Measurements from ENCODE around the gene CMTM4.
"Not testable (repeated sequence)": the region's sequence is repeated elsewhere in the genome, so short reads cannot be mapped to it uniquely, and the experiment has no call there.

The CMTM4 gene

DNA sequence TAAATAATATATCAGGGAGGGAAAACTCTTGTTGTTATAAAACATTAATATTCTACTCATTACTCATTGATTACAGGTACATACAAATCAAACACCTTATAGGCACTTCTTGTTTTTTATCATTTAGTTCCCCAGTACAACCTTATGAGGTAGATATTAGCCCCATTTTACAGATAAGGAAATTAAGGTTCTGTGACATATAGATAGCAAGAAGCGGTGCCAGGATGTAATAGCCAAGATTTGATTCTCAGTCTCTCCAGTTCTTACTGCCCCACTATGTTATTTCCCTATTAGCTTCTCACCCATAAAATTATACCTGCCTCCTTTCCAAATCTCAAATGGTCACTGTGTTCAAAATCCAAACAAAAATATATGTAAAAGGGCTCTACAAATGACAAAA lies 55.2 kb downstream of the CMTM4 start:
- no peak for DNase-seq (ENCODE audit: low spot score)

DNA sequence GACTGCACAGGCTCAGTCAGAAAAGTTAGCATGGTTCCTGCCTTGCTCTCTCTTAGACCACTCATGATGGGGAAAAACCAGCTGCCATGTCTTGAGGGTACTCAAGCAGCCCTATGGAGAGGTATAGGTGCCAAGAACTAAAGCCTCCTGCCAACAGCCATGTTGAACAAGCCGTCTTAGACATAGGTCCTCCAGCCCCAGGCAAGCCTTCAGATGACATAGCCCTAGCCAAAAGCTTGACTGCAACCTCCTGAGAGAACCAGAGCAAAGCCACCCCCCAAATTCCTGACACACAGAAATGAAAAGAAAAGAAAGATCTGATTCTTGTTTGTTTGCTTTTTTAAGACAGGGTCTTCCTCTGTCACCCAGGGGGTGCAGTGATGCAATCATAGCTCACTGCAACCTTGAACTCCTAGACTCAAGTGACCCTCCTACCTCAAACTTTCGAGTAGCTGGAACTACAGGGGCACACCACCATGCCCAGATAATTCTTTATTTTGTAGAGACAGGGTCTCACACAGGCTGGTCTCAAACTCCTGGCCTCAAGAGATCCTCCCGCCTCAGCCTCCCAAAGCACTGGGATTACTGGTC lies 55.7 kb downstream of the CMTM4 start:
- DNase-seq (ENCODE audit: low spot score): no peak

DNA sequence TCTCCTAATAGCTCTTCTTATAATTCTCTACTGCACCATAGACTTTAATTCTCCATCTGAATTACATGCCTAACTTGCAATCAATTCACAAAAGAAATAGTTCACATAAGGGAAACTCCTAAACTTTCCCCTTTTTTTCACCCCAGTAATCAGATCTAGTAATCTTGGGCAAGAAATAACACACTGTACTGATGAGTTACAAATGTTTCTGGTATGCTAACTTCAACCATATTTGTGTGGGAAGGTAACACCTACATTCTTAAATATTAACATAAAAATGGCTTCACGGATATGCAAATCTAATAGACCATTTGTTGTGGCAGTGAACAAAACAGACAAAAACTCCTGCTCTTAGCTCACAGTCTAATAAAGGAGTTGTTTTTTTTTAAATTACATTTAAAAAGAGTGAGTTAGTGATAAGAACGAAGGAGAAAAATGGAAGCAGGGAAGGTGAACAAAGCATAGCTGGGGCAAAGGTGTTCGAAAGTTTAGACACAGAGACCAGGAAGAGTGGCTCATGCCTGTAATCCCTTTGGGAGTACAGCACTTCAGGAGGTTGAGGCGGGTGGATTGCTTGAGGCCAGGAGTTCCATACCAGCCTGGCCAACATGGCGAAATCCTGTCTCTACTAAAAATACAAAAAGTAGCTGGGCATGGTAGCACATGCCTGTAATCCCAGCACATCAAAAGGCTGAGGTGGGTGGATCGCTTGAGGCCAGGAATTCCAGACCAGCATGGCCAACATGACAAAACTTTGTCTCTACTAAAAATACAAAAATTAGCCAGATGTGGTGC lies 57.3 kb downstream of the CMTM4 start:
- no peak for DNase-seq (ENCODE audit: low spot score)

DNA sequence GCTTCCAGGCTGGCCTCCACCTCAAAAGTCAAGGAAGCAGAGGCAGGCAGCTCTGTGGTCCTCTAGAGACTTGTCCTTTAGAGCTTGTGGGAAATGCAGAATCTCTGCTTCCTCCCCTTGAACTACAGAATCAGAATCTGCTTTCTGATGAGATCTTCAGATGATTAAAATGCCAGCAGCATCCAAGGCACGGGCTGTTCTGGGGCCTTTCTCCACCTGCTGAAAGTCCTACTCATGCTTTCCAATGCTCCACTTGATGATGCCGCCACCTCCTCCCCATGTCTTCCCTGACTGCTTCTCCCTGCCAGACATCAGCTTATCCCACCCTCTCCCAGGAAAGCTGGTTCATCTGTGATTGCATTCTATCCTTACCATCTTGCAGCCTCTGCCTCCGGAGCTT lies 58.7 kb downstream of the CMTM4 start:
- no peak for DNase-seq (ENCODE audit: low spot score)

DNA sequence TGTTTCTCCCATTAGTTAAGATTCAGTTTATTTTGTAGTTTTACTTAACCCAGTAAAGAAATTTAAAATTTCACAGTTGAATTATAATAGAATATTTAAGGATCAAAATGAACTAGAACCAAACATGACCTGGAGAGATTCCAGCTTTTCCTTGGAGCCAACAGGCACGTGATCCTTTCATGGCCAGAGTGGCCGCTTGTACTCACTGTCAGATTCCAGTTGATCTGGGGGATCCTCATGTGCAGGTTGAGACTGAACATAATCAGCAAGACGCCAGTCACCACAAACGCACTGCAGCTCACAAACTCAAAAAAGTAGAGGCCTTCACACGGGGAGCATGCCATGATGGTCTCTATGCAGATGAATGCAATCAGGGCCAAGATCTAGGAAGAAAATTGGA lies 60.3 kb downstream of the CMTM4 start:
- no peak for DNase-seq (ENCODE audit: low spot score)

DNA sequence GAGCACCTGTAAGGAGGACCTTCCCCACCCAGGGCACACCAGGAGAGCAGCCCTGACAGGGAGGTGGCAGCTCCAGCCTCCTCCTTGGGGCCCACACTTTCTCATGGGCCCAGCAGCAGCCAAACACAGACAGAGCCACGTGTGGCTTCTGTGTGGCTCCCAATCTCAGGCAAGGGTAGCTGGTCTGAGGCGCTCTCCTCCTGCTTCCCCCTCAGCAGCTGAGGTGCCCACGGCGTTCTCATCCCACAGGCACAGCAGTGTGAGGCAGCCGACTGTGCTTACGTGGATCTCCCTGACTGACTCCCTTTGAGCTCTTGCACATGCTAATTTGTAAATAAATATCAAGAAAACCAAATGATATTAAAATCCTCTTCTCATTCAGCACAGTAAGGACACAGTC lies 61.1 kb downstream of the CMTM4 start:
- DNase-seq (ENCODE audit: low spot score): no peak

DNA sequence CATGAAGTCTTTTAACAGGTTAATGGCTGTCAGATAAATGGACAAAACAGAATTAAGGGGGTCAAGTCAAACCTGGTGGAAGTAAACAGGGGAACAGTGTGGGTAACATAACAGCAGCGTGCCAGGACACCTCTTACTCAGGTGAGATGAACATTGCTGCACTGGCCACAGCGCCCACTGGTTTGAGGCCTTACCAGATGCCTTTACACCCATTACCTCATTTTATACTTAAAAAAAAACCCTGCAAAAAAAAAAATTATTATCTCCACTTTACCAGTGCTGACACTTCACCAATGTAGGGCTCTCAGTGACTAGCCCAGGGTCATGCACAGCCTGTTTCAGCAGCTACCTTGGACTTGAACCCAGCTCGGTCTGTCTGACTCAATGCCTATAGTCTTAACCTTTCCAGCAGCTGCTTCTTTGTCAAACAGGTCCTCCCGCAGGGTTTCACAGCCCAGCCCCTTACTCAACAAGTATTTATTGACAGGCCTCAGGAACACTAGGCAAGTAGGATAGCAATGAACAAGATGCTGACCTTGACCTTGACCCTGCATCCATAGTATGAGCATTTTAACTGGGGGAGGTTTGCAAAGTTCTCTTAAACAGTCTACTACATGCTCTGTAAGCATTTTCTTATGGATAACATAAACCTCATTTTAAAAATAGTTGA lies 61.9 kb downstream of the CMTM4 start:
- DNase-seq (ENCODE audit: low spot score): no peak

DNA sequence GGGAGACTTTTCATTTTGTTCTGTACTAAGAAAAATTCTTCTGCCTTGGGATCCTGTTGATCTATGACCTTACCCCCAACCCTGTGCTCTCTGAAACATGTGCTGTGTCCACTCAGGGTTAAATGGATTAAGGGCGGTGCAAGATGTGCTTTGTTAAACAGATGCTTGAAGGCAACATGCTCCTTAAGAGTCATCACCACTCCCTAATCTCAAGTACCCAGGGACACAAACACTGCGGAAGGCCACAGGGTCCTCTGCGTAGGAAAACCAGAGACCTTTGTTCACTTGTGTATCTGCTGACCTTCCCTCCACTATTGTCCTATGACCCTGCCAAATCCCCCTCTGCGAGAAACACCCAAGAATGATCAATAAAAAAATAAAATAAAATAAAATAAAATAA lies 65.0 kb downstream of the CMTM4 start:
- DNase-seq (ENCODE audit: low spot score): not testable (repeated sequence)

DNA sequence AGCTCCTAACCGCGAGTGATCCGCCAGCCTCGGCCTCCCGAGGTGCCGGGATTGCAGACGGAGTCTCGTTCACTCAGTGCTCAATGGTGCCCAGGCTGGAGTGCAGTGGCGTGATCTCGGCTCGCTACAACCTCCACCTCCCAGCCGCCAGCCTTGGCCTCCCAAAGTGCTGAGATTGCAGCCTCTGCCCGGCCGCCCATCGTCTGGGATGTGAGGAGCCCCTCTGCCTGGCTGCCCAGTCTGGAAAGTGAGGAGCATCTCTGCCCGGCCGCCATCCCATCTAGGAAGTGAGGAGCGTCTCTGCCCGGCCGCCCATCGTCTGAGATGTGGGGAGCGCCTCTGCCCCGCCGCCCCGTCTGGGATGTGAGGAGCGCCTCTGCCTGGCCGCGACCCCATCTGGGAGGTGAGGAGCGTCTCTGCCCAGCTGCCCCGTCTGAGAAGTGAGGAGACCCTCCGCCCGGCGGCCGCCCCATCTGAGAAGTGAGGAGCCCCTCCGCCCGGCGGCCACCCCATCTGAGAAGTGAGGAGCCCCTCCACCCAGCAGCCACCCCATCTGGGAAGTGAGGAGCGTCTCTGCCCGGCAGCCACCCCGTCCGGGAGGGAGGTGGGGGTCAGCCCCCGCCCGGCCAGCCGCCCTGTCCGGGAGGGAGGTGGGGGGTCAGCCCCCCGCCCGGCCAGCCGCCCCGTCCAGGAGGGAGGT lies 65.8 kb downstream of the CMTM4 start:
- not testable (repeated sequence) for DNase-seq (ENCODE audit: low spot score)

DNA sequence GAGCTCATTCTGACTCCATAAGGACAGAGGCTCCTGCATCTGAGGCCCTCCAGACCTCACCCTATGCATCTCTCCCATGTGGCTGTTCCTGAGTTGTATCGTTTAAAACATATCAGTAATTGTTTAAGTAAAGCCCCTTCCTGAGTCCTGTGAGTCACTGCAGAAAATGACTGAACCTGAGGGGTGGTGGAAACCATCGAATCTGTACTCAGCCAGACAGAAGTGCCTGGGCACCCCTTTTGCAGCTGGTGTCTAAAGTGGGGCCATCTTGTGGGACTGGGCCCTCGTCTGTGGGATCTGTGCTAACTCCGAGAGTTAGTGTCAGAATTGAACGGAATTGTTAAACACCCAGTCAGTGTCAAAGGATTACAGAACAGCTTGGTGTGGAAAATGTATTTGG lies 66.7 kb downstream of the CMTM4 start:
- no peak for DNase-seq (ENCODE audit: low spot score)

DNA sequence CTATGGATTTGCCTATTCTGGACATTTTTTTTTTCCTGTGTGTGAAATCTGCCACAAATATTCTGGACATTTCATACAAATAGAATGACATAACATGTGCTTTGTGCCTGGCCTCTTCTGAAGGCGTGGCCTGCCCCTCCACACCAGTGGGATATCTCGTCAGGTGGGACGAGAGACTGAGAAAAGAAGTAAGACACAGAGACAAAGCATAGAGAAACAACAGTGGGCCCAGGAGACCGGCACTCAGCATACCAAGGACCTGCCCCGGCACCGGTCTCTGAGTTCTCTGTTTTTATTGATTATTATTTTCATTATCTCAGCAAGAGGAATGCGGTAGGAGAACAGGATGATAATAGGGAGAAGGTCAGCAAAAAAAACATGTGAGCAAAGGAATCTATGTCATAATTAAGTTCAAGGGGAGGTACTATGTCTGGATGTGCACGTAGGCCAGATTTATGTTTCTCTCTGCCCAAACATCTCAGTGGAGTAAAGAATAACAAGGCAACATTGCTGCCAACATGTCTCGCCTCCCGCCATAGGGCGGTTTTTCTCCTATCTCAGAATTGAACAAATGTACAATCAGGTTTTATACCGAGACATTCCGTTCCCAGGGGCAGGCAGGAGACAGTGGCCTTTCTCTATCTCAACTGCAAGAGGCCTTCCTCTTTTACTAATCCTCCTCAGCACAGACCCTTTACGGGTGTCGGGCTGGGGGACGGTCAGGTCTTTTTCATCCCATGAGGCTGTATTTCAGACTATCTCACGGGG lies 68.7 kb downstream of the CMTM4 start:
- DNase-seq (ENCODE audit: low spot score): not testable (repeated sequence)

DNA sequence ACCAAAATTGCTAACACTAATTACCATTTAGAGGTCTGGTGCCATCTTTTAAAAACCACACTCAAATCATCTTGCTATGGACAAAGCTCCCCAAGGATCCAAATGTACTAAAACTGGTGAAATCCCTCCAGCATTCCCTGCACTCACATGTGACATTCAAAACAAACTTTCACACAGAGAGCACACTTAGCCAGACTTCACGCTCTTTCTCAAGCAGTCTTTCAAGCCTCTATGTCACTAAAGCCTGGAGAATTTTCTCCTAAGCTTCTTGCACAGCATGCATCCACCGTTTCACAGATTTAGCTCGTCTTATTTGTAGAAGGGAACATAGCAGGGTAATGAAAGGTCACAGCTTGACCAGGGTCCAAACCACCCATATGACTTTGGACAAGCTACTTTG lies 72.8 kb downstream of the CMTM4 start:
- DNase-seq (ENCODE audit: low spot score): no peak

DNA sequence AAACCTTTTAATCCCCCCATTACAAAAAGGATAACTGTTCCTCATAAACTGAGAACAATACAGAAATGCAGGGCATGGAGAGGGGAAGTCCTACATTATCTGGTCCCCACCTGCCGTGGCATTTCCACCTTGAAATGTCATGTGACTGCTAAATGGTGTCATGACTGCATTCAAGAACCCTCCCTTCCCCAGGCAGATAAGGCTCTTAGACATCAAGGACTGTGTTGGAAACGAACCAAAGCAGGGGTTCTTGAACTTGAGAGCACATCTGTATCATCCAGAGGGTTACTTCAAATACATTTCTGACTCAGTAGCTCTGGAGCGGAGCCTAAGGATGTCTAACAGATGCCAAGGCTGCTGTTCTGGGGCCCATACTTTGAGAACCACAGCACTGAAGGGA lies 73.7 kb downstream of the CMTM4 start:
- no peak for DNase-seq (ENCODE audit: low spot score)

DNA sequence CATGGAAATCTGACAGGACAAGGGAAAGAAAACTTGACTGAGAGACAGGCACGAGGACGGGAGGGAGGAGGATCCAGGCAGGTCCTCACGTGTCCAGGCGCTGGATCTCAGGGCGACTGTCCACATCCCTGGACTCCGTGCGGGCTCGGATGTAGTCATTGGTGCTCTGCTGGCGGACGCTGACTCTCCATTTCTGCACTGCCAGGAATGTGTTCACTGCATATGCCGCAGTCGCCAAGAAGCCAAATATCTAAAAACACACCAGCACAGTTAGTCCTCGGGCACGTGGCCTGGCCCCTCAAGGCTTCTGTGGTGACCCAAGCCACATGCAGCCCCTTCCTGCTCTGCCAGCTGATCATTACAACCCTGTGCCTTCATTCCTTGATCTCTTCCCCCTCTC lies 74.6 kb downstream of the CMTM4 start:
- no peak for DNase-seq (ENCODE audit: low spot score)

DNA sequence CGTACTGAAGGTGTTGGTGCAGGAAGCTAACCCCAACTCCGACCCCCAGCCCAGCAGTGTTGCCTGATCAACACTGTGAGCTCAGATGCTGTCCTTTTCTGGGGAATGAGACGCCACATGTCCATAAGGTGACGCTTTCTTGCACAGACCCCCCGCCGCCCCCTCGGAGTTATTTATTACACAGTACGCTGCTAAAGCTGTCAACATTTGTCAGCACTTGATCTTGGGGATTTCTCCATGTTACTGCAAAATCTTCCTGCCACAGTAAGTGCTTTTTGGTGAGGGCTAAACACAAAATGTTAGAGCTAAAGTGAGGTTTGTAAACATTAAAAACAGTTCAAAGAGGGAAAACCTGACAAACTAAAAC lies 76.1 kb downstream of the CMTM4 start:
- DNase-seq (ENCODE audit: low spot score): no peak

DNA sequence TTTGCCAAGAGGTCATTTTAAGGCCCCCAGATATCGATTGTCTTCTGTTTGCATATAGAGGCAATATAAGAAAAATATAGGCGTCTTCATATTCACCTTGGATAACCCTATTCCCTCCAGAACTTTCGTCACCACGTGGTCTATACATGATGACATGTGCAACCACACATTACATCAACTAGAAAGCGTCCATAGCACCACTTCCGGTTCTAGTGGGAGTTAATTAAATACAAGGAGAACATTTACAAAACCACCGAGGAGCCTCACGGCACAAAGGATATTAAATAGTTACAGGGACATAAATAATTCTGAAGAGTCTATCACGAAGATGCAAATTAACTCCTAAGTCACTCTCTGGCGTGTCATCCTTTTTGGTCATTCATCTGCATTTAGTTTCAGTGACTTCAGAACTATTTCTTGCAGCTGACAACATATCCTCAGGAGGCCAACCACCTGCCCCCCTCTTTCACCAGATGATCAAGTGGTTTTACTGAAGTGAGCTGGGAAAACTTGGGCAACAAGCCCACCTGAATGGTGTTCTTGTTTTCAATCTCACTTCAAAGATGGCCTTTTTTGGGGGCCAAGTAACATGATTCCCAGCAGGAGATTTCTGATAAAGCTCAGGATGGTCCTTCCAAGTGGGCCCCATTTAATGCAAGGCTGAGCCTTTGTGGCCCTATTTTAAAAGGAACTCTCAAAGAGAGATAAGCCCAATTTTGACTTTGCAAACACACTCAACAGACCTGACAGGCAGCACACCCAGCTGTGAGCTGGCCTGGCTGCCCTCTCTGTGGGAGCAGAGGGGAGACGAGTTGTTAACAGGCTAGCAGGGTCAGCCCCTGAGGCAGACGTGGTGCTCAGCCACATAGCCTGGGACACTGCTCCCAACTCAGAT lies 76.8 kb downstream of the CMTM4 start:
- no peak for DNase-seq (ENCODE audit: low spot score)

DNA sequence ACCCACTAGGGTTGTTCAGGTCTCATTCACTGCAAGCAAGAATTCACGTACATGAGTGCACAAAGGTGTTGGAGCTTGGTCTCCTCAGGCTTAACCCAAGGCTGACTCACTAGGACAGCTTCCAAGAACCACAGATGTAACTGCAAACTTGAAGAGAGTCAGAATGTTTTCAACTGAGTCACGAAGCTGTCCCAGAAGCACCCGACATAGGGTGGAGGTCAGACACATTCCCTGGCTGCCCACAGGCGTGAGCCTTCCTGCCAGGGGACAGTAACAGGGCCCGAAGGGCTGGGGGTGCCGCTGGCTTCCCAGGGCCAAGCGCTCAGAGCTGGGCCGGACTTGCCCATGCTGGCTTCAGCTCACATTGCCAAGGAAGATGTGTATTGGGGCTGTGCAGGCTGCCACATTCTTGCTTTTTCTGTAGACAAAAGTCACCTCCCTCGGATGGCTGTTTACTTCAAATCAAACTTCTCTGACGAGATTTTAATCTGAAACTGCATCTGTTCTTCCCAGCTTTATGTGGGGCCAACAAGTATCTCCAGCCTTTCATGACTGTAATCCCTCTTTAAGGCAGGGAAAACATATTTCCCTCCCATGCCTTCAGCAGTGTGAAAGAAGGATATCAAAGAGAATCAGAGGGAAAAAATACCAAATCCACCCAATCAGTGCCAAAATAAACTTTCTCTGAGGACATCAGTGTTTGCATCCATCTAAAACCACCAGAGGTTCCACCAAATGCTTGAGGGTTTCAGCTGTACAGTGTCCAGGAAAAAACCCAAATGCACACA lies 77.8 kb downstream of the CMTM4 start:
- DNase-seq (ENCODE audit: low spot score): no peak

DNA sequence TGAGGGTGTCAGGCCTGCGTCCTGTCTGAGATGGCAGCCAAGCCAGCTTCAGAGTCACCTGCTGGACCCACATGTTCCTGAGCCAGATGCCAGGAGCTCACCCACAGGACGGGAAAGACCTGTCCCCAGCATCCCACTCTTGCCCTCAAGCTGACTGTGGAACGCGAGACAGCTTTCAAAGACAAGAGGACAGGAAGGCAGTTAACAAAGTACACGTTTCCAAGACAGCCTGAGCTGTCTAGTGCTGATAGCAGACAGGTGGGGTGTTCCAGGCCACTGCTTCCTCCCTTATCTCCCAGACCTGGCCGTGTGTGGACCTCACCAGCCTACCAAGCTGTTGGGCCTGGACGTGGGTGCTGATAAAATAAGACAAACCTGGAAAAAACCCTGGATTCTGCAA lies 78.8 kb downstream of the CMTM4 start:
- no peak for DNase-seq (ENCODE audit: low spot score)

DNA sequence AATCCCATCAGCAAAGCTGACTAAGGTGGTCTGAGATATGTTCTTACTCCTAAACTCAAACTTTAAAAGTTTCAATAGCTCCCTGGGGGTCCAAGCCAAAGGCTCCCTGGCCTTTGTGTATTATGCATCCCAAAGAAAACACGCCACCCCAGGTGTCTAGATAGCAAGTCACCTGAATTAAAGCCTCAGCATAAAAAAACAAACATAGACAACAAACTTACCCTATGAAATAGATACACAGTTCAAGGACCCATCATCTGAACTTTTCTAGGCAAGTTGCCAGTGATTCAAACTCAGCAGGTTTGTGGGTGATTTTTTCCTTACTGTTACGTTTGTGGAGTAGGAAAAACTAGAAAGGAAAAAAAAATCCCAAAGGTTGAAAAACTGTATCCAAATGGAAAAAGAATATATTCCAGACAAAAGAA lies 79.5 kb downstream of the CMTM4 start:
- DNase-seq (ENCODE audit: low spot score): no peak

DNA sequence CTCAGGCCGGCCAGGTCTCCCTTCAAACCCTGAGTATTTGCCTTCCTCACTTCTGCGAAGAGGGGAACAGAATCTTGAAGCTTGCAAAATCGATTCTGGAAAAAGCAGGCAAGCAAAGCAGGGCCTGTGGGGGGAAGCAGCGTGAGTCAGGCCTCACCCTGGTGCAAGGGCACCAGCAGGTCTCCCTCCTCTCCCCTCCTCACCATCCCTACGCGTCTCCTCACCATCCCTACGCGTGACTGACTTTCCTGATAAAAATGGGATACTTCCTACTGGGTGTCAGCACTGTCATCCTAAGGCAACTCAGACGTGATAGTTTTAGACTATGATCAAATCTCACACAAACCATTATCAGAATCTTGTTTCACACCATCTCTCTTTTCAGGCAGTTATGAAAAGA lies 80.0 kb downstream of the CMTM4 start:
- DNase-seq (ENCODE audit: low spot score): no peak
